Inferior parietal cortex (tissue), 1 donor: ENCODE data around the gene PRLR.
"Not testable (repeated sequence)": the region's sequence is repeated elsewhere in the genome, so short reads cannot be mapped to it uniquely, and the experiment has no call there.

Experiments
- DNase-seq: peaks from one replicate; pipeline ENCODE4 v3.0.0-alpha.2; 2016; ENCODE audit errors: extremely low spot score

The PRLR gene

GRCh38 chr5:35127006-35127405 lies 103.3 kb downstream of the PRLR start:
- no peak for DNase-seq

- no peak for DNase-seq
These were observed 104.5 kb downstream of the PRLR start for GRCh38 chr5:35125746-35126145.

- no peak for DNase-seq
These were observed 105.4 kb downstream of the PRLR start for GRCh38 chr5:35124932-35125331.

GRCh38 chr5:35122819-35123218 lies 107.5 kb downstream of the PRLR start:
- DNase-seq: no peak

GRCh38 chr5:35120715-35121114 lies 109.6 kb downstream of the PRLR start:
- no peak for DNase-seq

GRCh38 chr5:35117967-35118366 lies 112.3 kb downstream of the PRLR start:
- no peak for DNase-seq

- no peak for DNase-seq
These were observed 114.4 kb downstream of the PRLR start for GRCh38 chr5:35115920-35116319.

- DNase-seq: no peak
These were observed 115.6 kb downstream of the PRLR start for GRCh38 chr5:35114698-35115097.

- no peak for DNase-seq
These were observed 118.0 kb downstream of the PRLR start for GRCh38 chr5:35112300-35112699.

- not testable (repeated sequence) for DNase-seq
These were observed 125.7 kb downstream of the PRLR start for GRCh38 chr5:35104550-35104949.

GRCh38 chr5:35103637-35104299 lies 126.5 kb downstream of the PRLR start:
- no peak for DNase-seq

- DNase-seq: not testable (repeated sequence)
These were observed 128.6 kb downstream of the PRLR start for GRCh38 chr5:35101720-35102119.

- DNase-seq: no peak
These were observed 129.3 kb downstream of the PRLR start for GRCh38 chr5:35101016-35101415.

GRCh38 chr5:35098214-35098613 lies 132.1 kb downstream of the PRLR start:
- no peak for DNase-seq

GRCh38 chr5:35096932-35097331 lies 133.4 kb downstream of the PRLR start:
- no peak for DNase-seq

GRCh38 chr5:35096216-35096615 lies 134.1 kb downstream of the PRLR start:
- peak; percentile 13 for DNase-seq

- DNase-seq: no peak
These were observed 134.9 kb downstream of the PRLR start for GRCh38 chr5:35095366-35095765.

- DNase-seq: no peak
These were observed 135.3 kb downstream of the PRLR start for GRCh38 chr5:35094948-35095347.

GRCh38 chr5:35092703-35093102 lies 137.6 kb downstream of the PRLR start:
- no peak for DNase-seq

- DNase-seq: no peak
These were observed 138.6 kb downstream of the PRLR start for GRCh38 chr5:35091704-35092103.

- peak; percentile 83 for DNase-seq
These were observed 140.7 kb downstream of the PRLR start for GRCh38 chr5:35089334-35090314.

GRCh38 chr5:35087991-35088390 lies 142.3 kb downstream of the PRLR start:
- DNase-seq: no peak

- DNase-seq: no peak
These were observed 147.1 kb downstream of the PRLR start for GRCh38 chr5:35083150-35083549.
